ENCODE data around the gene TMEM52.

Gene TMEM52

GRCh38 chr1:1916851-1917251 lies 2.2 kb downstream of the TMEM52 start (continued):
- TF ChIP-seq INSM2 (tag by site-specific recombination; IDR thresholded peaks at IDR 0.05) (no peak), EGR2 (tag by site-specific recombination; IDR thresholded peaks at IDR 0.05; ENCODE audit: low read depth) (peak; percentile 71), ZNF266 (tag by site-specific recombination; IDR thresholded peaks at IDR 0.05; ENCODE audit: low read depth) (no peak)

GRCh38 chr1:1915911-1916840 lies 2.9 kb downstream of the TMEM52 start:
- no peak overlapping the region for H3K4me3 ChIP-seq (ENCODE audit: low read depth, low read length)
- no peaks in the 10 kb centered on the region for H3K36me3 ChIP-seq (ENCODE audit: control insufficient read depth in 2 of 2, insufficient read depth in 1 of 2, low read length in 2 of 2)
- H3K9me3 ChIP-seq (ENCODE audit: control insufficient read depth, insufficient read depth, low read depth, low read length), result no peaks in the 10 kb centered on the region
- TF ChIP-seq AEBP2 (tag by site-specific recombination; IDR thresholded peaks at IDR 0.05; ENCODE audit: borderline replicate concordance), result no peak
- peak; percentile 82; the same call in 1 of the 2 replicates for TF ChIP-seq ZNF600 (tag by site-specific recombination; IDR thresholded peaks at IDR 0.05)
- 0 out of 2 replicates have a peak, but pooled peaks have one; percentile 39 for TF ChIP-seq GLIS2 (tag by site-specific recombination; IDR thresholded peaks at IDR 0.05)
- ChIA-PET CTCF (no interaction called here), POLR2A (no interaction called here)
- H3K27ac ChIP-seq (ENCODE audit: extremely low read depth, low read depth, low read length), result no peak overlapping the region
- H3K4me1 ChIP-seq (ENCODE audit: control insufficient read depth, insufficient read depth, low read length), result no peaks in the 10 kb centered on the region

GRCh38 chr1:1914971-1915692 lies 3.9 kb downstream of the TMEM52 start, which contains the start of gene CALML6:
Gene CALML6, plus strand, starts transcription at chr1:1915260. Its CDS starts 21 bp downstream, at chr1:1915281.
- no peak within 1 kb of the TSS for H3K27ac ChIP-seq (ENCODE audit: extremely low read depth, low read depth, low read length)
- TF ChIP-seq GLIS1 (tag by site-specific recombination; IDR thresholded peaks at IDR 0.05), result 0 out of 2 replicates have a peak, but pooled peaks have one; percentile 10
- peak; percentile 58; the same call in 1 of the 2 replicates for TF ChIP-seq ZIC2 (tag by site-specific recombination; IDR thresholded peaks at IDR 0.05)
- TF ChIP-seq OSR2 (tag by site-specific recombination; IDR thresholded peaks at IDR 0.05), result no peak
- no peak within 1 kb of the TSS for H3K4me3 ChIP-seq (ENCODE audit: low read depth, low read length)
- H3K4me1 ChIP-seq (ENCODE audit: control insufficient read depth, insufficient read depth, low read length), result no peaks in the 10 kb centered on the region
- H3K36me3 ChIP-seq (ENCODE audit: control insufficient read depth in 2 of 2, insufficient read depth in 1 of 2, low read length in 2 of 2), result no peaks in the 10 kb centered on the region
- ChIA-PET CTCF (interaction anchor here (1.6 kb wide), 1 partner anchor 131 kb away, joined by 4 read pairs; no protein-coding TSS in a partner anchor), POLR2A (no interaction called here)
- H3K9me3 ChIP-seq (ENCODE audit: control insufficient read depth, insufficient read depth, low read depth, low read length), result no peaks in the 10 kb centered on the region

GRCh38 chr1:1914101-1914970 lies 4.7 kb downstream of the TMEM52 start:
- no peak overlapping the region for H3K4me3 ChIP-seq (ENCODE audit: low read depth, low read length)
- no peaks in the 10 kb centered on the region for H3K36me3 ChIP-seq (ENCODE audit: control insufficient read depth in 2 of 2, insufficient read depth in 1 of 2, low read length in 2 of 2)
- H3K27ac ChIP-seq (ENCODE audit: extremely low read depth, low read depth, low read length), result no peak overlapping the region
- ChIA-PET POLR2A (no interaction called here), CTCF (interaction anchor here (1.6 kb wide), 1 partner anchor 132 kb away, joined by 4 read pairs; no protein-coding TSS in a partner anchor)
- H3K9me3 ChIP-seq (ENCODE audit: control insufficient read depth, insufficient read depth, low read depth, low read length), result no peaks in the 10 kb centered on the region
- no peaks in the 10 kb centered on the region for H3K4me1 ChIP-seq (ENCODE audit: control insufficient read depth, insufficient read depth, low read length)
- TF ChIP-seq ZNF2 (tag by site-specific recombination; IDR thresholded peaks at IDR 0.05) (no peak), ZEB2 (tag by site-specific recombination; IDR thresholded peaks at IDR 0.05) (no peak), ZNF211 (tag by site-specific recombination; IDR thresholded peaks at IDR 0.05; ENCODE audit: low read depth) (no peak), ZNF24 (tag by site-specific recombination; IDR thresholded peaks at IDR 0.05) (no peak), GLI2 (tag by site-specific recombination; IDR thresholded peaks at IDR 0.05; ENCODE audit: borderline replicate concordance, low read depth) (no peak), KLF8 (tag by site-specific recombination; IDR thresholded peaks at IDR 0.05) (0 out of 2 replicates have a peak, but pooled peaks have one; percentile 12), ZNF747 (tag by site-specific recombination; IDR thresholded peaks at IDR 0.05) (no peak), PRDM6 (tag by site-specific recombination; IDR thresholded peaks at IDR 0.05) (no peak), ZBTB6 (tag by site-specific recombination; IDR thresholded peaks at IDR 0.05) (no peak), ZNF785 (tag by site-specific recombination; IDR thresholded peaks at IDR 0.05) (no peak), ZNF596 (tag by site-specific recombination; IDR thresholded peaks at IDR 0.05) (no peak), GLIS1 (tag by site-specific recombination; IDR thresholded peaks at IDR 0.05) (no peak)
